Mesothelial cell of epicardium (in vitro differentiated cells): ENCODE results near the gene RNF130. TPM values are rescaled to one million over a fixed set of nuclear protein-coding genes. Genes with fewer than 3 reads are reported as not detected.

Source experiments
- DNase-seq, 2 experiments: peaks; one replicate each; pipeline ENCODE4 v3.0.0; 2021; ENCODE audit warnings: low spot score in 2 of 2; ENCODE audit not compliant: unreplicated experiment in 2 of 2
- H3K27ac Mint-ChIP-seq: 2 replicates; pipeline ENCODE4 v1.8.0; 2021; ENCODE audit warnings: mixed read lengths
- H3K27me3 Mint-ChIP-seq: 2 replicates; pipeline ENCODE4 v1.8.0; 2021; ENCODE audit warnings: low read depth, mixed read lengths
- H3K36me3 Mint-ChIP-seq: 2 replicates; pipeline ENCODE4 v1.8.0; 2021; ENCODE audit warnings: mixed read lengths
- H3K4me1 Mint-ChIP-seq: 2 replicates; pipeline ENCODE4 v1.8.0; 2021; ENCODE audit warnings: mixed read lengths
- H3K4me3 Mint-ChIP-seq: 2 replicates; pipeline ENCODE4 v1.8.0; 2021; ENCODE audit warnings: mild to moderate bottlenecking, moderate library complexity, mixed read lengths
- H3K9me3 Mint-ChIP-seq: 2 replicates; pipeline ENCODE4 v1.8.0; 2021; ENCODE audit warnings: mixed read lengths
- CTCF ChIP-seq: fragments of 200-600 bp; sonication (generic); IDR thresholded peaks from one replicate; pipeline ENCODE4 v1.5.0; 2021; ENCODE audit warnings: antibody characterized with exemption; ENCODE audit not compliant: unreplicated experiment
- total RNA-seq: library from RNA; stranded (reverse); gene quantifications from 3 replicates; pipeline ENCODE4 v1.2.1, GENCODE V29; 2021

RNF130 gene
- total RNA-seq, 1 donor from 2014 or later = 44.9 TPM

DNA sequence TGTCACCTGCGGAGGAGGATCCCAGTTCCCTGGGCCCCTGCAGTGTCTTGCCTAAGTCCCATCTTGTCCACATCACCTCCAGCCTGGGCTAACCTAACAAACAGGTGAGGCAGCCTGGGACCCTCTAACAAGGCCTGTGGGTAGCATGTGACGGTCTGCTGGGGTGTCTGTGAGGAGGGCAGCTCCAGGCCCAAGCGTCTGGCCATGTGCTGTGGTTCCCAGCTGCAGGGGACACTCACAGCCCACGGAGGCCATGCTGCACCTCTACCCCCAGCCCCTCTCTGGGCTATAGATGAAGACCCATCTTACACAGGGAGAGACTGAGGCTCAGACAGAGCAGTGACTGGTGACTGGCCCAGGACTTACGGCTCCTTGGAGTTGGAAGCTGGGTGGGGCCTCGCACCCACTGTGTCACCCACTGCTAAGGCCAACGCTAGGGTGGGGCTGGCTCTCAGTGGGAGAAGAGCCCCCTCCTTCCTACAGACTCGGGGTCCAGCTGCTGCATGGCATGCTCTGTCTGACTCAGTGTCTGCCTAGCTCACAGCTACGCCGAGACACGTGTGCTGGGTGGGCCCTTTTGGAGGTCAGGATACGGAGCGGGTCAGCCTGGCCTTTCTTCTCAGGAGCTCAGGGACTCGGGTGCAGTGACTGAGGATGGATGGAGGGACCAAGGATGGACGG, 40.8 kb upstream of the RNF130 start:
- Mint-ChIP-seq H3K4me3 (no peak overlapping the region), H3K4me1 (no peaks in the 10 kb centered on the region), H3K27ac (no peak overlapping the region), H3K27me3 (peaks cover 2% of the 10 kb centered on the region), H3K9me3 (peaks cover 5% of the 10 kb centered on the region), H3K36me3 (peaks cover 3% of the 10 kb centered on the region)
- no peak for TF ChIP-seq CTCF
- DNase-seq = no peak

DNA sequence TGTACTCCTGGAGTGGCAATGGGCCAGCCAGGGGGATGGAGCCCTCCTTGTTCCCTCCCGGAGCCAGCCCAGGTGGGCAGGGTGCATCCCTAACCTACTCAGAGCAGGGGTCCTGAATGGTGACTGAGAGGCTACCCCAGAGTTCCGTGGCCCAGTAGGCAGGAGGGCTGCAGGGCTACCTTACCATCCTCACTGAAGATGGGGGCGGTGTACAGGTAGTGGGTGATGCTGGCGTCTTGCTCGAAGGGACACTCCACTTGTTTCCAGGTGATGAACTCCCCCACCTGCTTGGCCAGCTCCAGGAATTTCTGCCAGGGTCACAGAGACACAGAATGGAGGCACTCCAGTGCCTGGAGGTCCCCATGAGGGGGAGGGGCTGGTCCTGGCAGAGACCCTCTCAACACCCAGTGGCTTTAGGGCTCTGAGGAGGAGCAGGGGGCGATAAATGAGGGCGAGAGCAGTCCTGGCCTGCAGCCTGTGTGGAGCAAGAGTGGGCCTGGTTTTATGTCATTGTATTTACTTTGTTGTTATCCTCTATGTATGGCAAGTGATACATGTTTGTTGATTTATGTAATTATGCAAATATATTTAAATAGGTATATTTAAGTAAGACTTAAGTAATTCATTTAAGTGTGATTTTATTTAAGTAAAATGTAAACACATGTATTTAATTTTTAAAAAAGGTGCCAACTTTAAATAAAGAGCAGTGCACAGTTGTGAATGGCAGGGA, 39.9 kb upstream of the RNF130 start:
- DNase-seq = no peak
- no peak overlapping the region for H3K27ac Mint-ChIP-seq
- no peak for TF ChIP-seq CTCF
- peaks cover 6% of the 10 kb centered on the region for H3K36me3 Mint-ChIP-seq
- peaks cover 14% of the 10 kb centered on the region for H3K9me3 Mint-ChIP-seq
- H3K27me3 Mint-ChIP-seq = peaks cover 2% of the 10 kb centered on the region
- H3K4me3 Mint-ChIP-seq = no peak overlapping the region
- H3K4me1 Mint-ChIP-seq = no peaks in the 10 kb centered on the region

- Mint-ChIP-seq H3K36me3 (peaks cover 7% of the 10 kb centered on the region), H3K27me3 (peaks cover 4% of the 10 kb centered on the region), H3K9me3 (peaks cover 18% of the 10 kb centered on the region), H3K4me1 (no peaks in the 10 kb centered on the region), H3K4me3 (no peak overlapping the region), H3K27ac (no peak overlapping the region)
- TF ChIP-seq CTCF = no peak
- no peak for DNase-seq
These were observed 38.4 kb upstream of the RNF130 start for GRCh38 chr5:180109920-180110319.

DNA sequence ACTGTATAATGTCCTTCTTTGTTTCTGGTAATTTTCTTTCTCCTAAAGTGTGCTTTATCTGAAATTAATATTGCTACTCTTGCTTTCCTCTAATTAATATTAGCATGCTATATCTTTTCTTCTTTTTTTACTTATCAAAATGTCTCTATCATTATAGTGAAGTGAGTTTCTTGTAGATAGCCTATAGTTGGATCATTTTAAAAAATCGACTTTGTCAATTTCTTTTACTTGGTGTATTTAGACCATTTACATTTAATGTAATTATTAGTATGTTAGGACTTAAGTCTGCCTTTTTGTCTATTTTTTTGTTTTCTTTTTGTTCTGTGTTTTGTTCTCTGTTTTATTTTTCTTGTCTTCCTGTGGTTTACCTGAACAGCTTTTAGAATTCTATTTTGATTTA, 35.4 kb upstream of the RNF130 start:
- peaks cover 7% of the 10 kb centered on the region for H3K36me3 Mint-ChIP-seq

DNA sequence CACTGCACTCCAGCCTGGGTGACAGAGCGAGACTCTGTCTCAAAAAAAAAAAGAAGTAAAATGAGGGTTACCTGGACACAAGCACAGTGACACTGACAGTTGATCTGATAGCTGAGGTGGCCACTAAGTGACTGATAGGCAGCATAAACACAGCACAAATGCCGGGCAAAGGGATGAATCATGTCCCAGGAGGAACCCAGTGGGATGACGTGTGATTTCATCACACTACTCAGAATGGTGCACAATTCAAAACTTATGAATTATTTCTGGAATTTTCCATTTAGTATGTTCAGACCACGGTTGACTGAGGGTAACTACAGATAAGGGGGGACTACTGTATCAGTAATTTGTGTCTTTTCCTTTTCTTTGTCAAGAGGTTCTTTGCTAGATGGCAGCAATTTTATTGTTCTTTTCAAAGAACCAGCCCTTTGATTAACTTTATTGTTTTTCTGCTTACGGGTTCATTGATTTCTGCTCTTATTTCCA, 34.3 kb upstream of the RNF130 start:
- H3K27me3 Mint-ChIP-seq = peaks cover 19% of the 10 kb centered on the region
- TF ChIP-seq CTCF = no peak

More for the DNA sequence above, 35.4 kb upstream of the RNF130 start:
- H3K4me1 Mint-ChIP-seq = no peaks in the 10 kb centered on the region
- H3K4me3 Mint-ChIP-seq = no peak overlapping the region
- no peak for TF ChIP-seq CTCF
- H3K27ac Mint-ChIP-seq = no peak overlapping the region
- H3K9me3 Mint-ChIP-seq = peaks cover 18% of the 10 kb centered on the region
- DNase-seq = no peak
- peaks cover 16% of the 10 kb centered on the region for H3K27me3 Mint-ChIP-seq

More for the DNA sequence above, 34.3 kb upstream of the RNF130 start:
- Mint-ChIP-seq H3K4me1 (no peaks in the 10 kb centered on the region), H3K4me3 (no peak overlapping the region), H3K9me3 (peaks cover 18% of the 10 kb centered on the region), H3K36me3 (peaks cover 7% of the 10 kb centered on the region), H3K27ac (no peak overlapping the region)
- DNase-seq = no peak
